HepG2 (cell line): ENCODE results near the gene DUS1L. TPM values are rescaled to one million over a fixed set of nuclear protein-coding genes. Genes with fewer than 3 reads are reported as not detected.

Experiments used
- ARHGAP35 ChIP-seq: sonication (generic); formaldehyde crosslinking; IDR thresholded peaks from 2 replicates; pipeline ENCODE4 v1.9.0; 2022; ENCODE audit warnings: mild to moderate bottlenecking, inconsistent platforms, moderate library complexity, missing genetic modification reagents, borderline replicate concordance
- ARID4A ChIP-seq: sonication (generic); formaldehyde crosslinking; IDR thresholded peaks from 2 replicates; pipeline ENCODE4 v1.5.0; 2020; ENCODE audit warnings: mild to moderate bottlenecking, missing genetic modification reagents, borderline replicate concordance
- BRCA1 ChIP-seq: sonication (generic); formaldehyde crosslinking; IDR thresholded peaks from 2 replicates; pipeline ENCODE4 v1.4.0; 2020; ENCODE audit warnings: missing genetic modification reagents
- DMAP1 ChIP-seq: IDR thresholded peaks from 2 replicates; pipeline ENCODE4 v1.6.1; 2016
- MTF2 ChIP-seq: sonication (generic); formaldehyde crosslinking; IDR thresholded peaks from 2 replicates; pipeline ENCODE4 v1.5.0; 2020; ENCODE audit warnings: missing genetic modification reagents, borderline replicate concordance
- MXI1 ChIP-seq: IDR thresholded peaks from 3 replicates; pipeline ENCODE4 v1.6.1; 2012; ENCODE audit warnings: low read depth, low read length, inconsistent platforms, borderline replicate concordance
- NRL ChIP-seq: sonication (generic); formaldehyde crosslinking; IDR thresholded peaks from 2 replicates; pipeline ENCODE4 v1.5.0; 2020; ENCODE audit warnings: missing genetic modification reagents, mild to moderate bottlenecking, moderate library complexity, borderline replicate concordance
- RBM22 ChIP-seq: fragments of 200-400 bp; formaldehyde crosslinking; optimal IDR thresholded peaks from 2 replicates; pipeline ENCODE3; 2017; ENCODE audit warnings: mild to moderate bottlenecking, low read length, moderate library complexity
- RFX5 ChIP-seq: IDR thresholded peaks from 2 replicates; pipeline ENCODE4 v1.6.1; 2011; ENCODE audit warnings: low read depth, low read length, improper control_type of control experiment
- RFXAP ChIP-seq: sonication (generic); formaldehyde crosslinking; IDR thresholded peaks from 2 replicates; pipeline ENCODE4 v1.4.0; 2020; ENCODE audit warnings: missing genetic modification reagents, borderline replicate concordance
- SIN3B ChIP-seq: fragments of 150-350 bp; IDR thresholded peaks from 2 replicates; pipeline ENCODE4 v1.6.1; 2014; ENCODE audit warnings: low read length
- SOX13 ChIP-seq, 3 experiments: fragments of 450-650 bp in 1 of 3; sonication (generic) in 1 of 3; formaldehyde crosslinking in 1 of 3; IDR thresholded peaks in 2 of 3; conservative IDR thresholded peaks in 1 of 3; 2 replicates each; pipeline versions ENCODE4 v1.5.0 to v1.6.1; 2016 to 2020; ENCODE audit warnings: antibody characterized with exemption in 1 of 3, mild to moderate bottlenecking in 1 of 3, missing compliant biosample characterization in 1 of 3, missing genetic modification reagents in 1 of 3, moderate library complexity in 1 of 3
- TOE1 ChIP-seq: sonication (generic); formaldehyde crosslinking; IDR thresholded peaks from 2 replicates; pipeline ENCODE4 v1.4.0; 2020; ENCODE audit warnings: mild to moderate bottlenecking, missing genetic modification reagents
- ZBTB3 ChIP-seq: sonication (generic); formaldehyde crosslinking; IDR thresholded peaks from 2 replicates; pipeline ENCODE4 v1.4.0; 2020; ENCODE audit warnings: low read depth, mild to moderate bottlenecking, moderate library complexity, missing genetic modification reagents, borderline replicate concordance
- ZHX1 ChIP-seq: sonication (generic); formaldehyde crosslinking; IDR thresholded peaks from 2 replicates; pipeline ENCODE4 v1.8.1; 2022; ENCODE audit warnings: low read depth, mild to moderate bottlenecking, missing genetic modification reagents
- ZNF224 ChIP-seq: sonication (generic); formaldehyde crosslinking; IDR thresholded peaks from 2 replicates; pipeline ENCODE4 v1.5.0; 2020; ENCODE audit warnings: mild to moderate bottlenecking, missing genetic modification reagents
- ZNF234 ChIP-seq: sonication (generic); formaldehyde crosslinking; conservative IDR thresholded peaks from 2 replicates; pipeline ENCODE4 v1.5.1; 2020; ENCODE audit warnings: mild to moderate bottlenecking, missing genetic modification reagents
- ZNF24 ChIP-seq: fragments of 450-650 bp; IDR thresholded peaks from 2 replicates; pipeline ENCODE4 v1.6.1; 2017; ENCODE audit warnings: antibody characterized with exemption, mild to moderate bottlenecking
- ZNF446 ChIP-seq: sonication (generic); formaldehyde crosslinking; IDR thresholded peaks from 2 replicates; pipeline ENCODE4 v1.5.0; 2020; ENCODE audit warnings: mild to moderate bottlenecking, missing genetic modification reagents
- ZNF577 ChIP-seq: sonication (generic); formaldehyde crosslinking; IDR thresholded peaks from 2 replicates; pipeline ENCODE4 v1.4.0; 2020; ENCODE audit warnings: mild to moderate bottlenecking, low read depth, missing genetic modification reagents, borderline replicate concordance
- ZNF629 ChIP-seq: sonication (generic); formaldehyde crosslinking; conservative IDR thresholded peaks from 2 replicates; pipeline ENCODE4 v1.5.0; 2020; ENCODE audit warnings: missing genetic modification reagents
- ZNF788 ChIP-seq: sonication (generic); formaldehyde crosslinking; IDR thresholded peaks from 2 replicates; pipeline ENCODE4 v1.5.0; 2020; ENCODE audit warnings: mild to moderate bottlenecking, missing genetic modification reagents, borderline replicate concordance
- polyA plus RNA-seq, 8 experiments: library from polyadenylated mRNA; depleted of rRNA in 3 of 8; stranded (reverse) in 7 of 8; unstranded in 1 of 8; fragments of >200 nt; fragmentation: Illumina TruSeq in 4 of 8; extraction: Trizol in 4 of 8; gene quantifications; 2 replicates each; pipeline versions ENCODE4 v1.2.1 to v1.2.3, GENCODE V29; 2011 to 2016; ENCODE audit warnings: low read depth in 4 of 8, missing spikeins in 1 of 8, mixed read lengths in 1 of 8; ENCODE audit not compliant: insufficient read depth in 1 of 8
- total RNA-seq, 5 experiments: library from RNA; depleted of rRNA; stranded (reverse); fragments of >200 nt; fragmentation: Illumina TruSeq; extraction: Trizol; gene quantifications; 2 replicates each; pipeline ENCODE4 v1.2.3, GENCODE V29; 2016; ENCODE audit warnings: low read depth in 1 of 5

Gene DUS1L
- total and polyA plus RNA-seq, 2 of the 13 experiments (the other 11 are each of a cell fraction or from before 2014, with no cell fraction given), result 81.0 to 109 TPM

- TF ChIP-seq RBM22 (peak; percentile 96), ZNF446 (CRISPR knock-in tag) (no peak), ARID4A (CRISPR knock-in tag) (no peak; the same call in 1 of the 2 replicates), ZNF629 (CRISPR knock-in tag) (0 out of 2 replicates have a peak, but pooled peaks have one; percentile 15), DMAP1 (CRISPR knock-in tag) (no peak), ZNF224 (CRISPR knock-in tag) (no peak), ZNF234 (no peak), ZNF24 (no peak), ZBTB3 (CRISPR knock-in tag) (no peak), NRL (no peak), BRCA1 (no peak), ZHX1 (CRISPR knock-in tag) (no peak), MXI1 (no peak), RFX5 (no peak), SOX13 (IDR thresholded peaks at IDR 0.05) (no peak), SOX13 (CRISPR knock-in tag; conservative IDR thresholded peaks at IDR 0.05 in 1 of 2, IDR thresholded peaks at IDR 0.05 in 1 of 2) (0 out of 4 replicates have a peak, but pooled peaks of 1 of the 2 experiments have one; percentile 33), ZNF788 (CRISPR knock-in tag) (0 out of 2 replicates have a peak, but pooled peaks have one; percentile 7), ZNF577 (no peak), MTF2 (no peak), ARHGAP35 (CRISPR knock-in tag) (no peak), TOE1 (CRISPR knock-in tag) (no peak), RFXAP (CRISPR knock-in tag) (no peak), SIN3B (no peak)
Observed at GRCh38 chr17:82076018-82076784, 10.6 kb upstream of the DUS1L start (continued).
